K562 (cell line): ENCODE measurements around the gene ZKSCAN3. TPM values are rescaled to one million over a fixed set of nuclear protein-coding genes. Genes with fewer than 3 reads are reported as not detected.

Source experiments
- ELF1 ChIP-seq: fragments of 200-800 bp; sonication (Bioruptor generic); IDR thresholded peaks from 2 replicates; pipeline ENCODE4 v1.6.1; 2016; ENCODE audit warnings: missing genetic modification characterization, missing compliant biosample characterization
- GTF2A2 ChIP-seq: IDR thresholded peaks from 2 replicates; pipeline ENCODE4 v1.6.1; 2016; ENCODE audit warnings: mild to moderate bottlenecking, missing genetic modification characterization, missing compliant biosample characterization
- HDAC3 ChIP-seq: fragments of 450-650 bp; IDR thresholded peaks from 2 replicates; pipeline ENCODE4 v1.6.1; 2018; ENCODE audit warnings: borderline replicate concordance, mild to moderate bottlenecking, moderate library complexity; ENCODE audit not compliant: partially characterized antibody
- SRSF3 ChIP-seq: fragments of 200-400 bp; formaldehyde crosslinking; IDR thresholded peaks from 2 replicates; pipeline ENCODE4 v1.6.1; 2016; ENCODE audit warnings: mild to moderate bottlenecking, low read length, moderate library complexity; ENCODE audit not compliant: insufficient read depth
- polyA plus RNA-seq, 8 experiments: library from polyadenylated mRNA; depleted of rRNA in 4 of 8; stranded (reverse) in 5 of 8; unstranded in 3 of 8; fragments of >200 nt; fragmentation: Nextera tagmentation in 2 of 8; fragmentation: Illumina TruSeq in 1 of 8; extraction: Ambion mirVana in 2 of 8; extraction: Trizol in 1 of 8; gene quantifications; 2 replicates each; pipeline versions ENCODE4 v1.2.1 to v1.2.3, GENCODE V29; 2011 to 2014; ENCODE audit warnings: inconsistent platforms in 1 of 8, missing spikeins in 1 of 8
- total RNA-seq, 7 experiments: library from RNA; depleted of rRNA in 6 of 7; stranded (reverse); fragments of >200 nt in 6 of 7; fragmentation: Illumina TruSeq in 2 of 7; extraction: Trizol in 2 of 7; gene quantifications; 2 replicates each; pipeline versions ENCODE4 v1.2.1 to v1.2.3, GENCODE V29; 2011 to 2021; ENCODE audit warnings: low replicate concordance in 1 of 7
- TF ChIP-seq, protein P1 (sequence below): IDR thresholded peaks from 2 replicates; pipeline ENCODE4 v1.6.1; 2011; ENCODE audit not compliant: insufficient read length; ENCODE audit errors: extremely low read depth
- TF ChIP-seq, protein P2 (sequence below): fragments of 200-600 bp; sonication (generic); IDR thresholded peaks from one replicate; pipeline ENCODE4 v1.6.1; 2012; ENCODE audit warnings: mild to moderate bottlenecking, low read depth, low read length, inconsistent platforms
- TF ChIP-seq, protein P3 (sequence below): sonication (generic); formaldehyde crosslinking; IDR thresholded peaks from 2 replicates; pipeline ENCODE4 v1.5.0; 2020; ENCODE audit warnings: missing genetic modification reagents
- TF ChIP-seq, protein P4 (sequence below), 2 experiments: IDR thresholded peaks; 2 replicates each; pipeline ENCODE4 v1.6.1; 2012; ENCODE audit warnings: improper control_type of control experiment in 2 of 2, low read depth in 2 of 2, low read length in 2 of 2, borderline replicate concordance in 1 of 2
- TF ChIP-seq, protein P5 (sequence below): fragments of 250-450 bp; sonication (Bioruptor Pico); IDR thresholded peaks from 2 replicates; pipeline ENCODE4 v1.8.0; 2022; ENCODE audit warnings: moderate library complexity, mild to moderate bottlenecking, inconsistent platforms

Gene ZKSCAN3
- total and polyA plus RNA-seq, 9 of the 15 experiments (the other 6 are each of a cell fraction or from before 2014, with no cell fraction given): 3.0 to 12.4 (median 10.2) TPM

DNA sequence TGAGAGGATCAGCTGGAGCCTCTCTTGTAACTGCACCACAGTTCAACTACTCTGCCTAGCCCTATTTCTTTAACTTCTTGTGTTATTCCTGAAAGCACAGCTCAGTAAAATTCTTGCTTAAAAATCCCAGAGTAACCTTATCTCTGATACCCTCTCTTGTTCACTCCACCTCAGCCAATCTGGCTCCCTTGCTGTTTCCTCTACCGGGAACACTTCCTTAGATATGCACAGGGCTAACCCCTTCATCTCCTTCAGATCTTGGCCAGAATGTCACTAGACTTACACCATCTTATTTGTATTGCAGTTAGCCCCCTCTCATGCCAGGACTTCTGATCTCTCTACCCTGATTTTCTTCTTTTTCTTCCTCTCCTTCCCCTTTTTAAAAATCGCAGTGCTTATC is 2.6 kb upstream of the ZKSCAN3 start (continued):
- TF ChIP-seq, protein P1, sequence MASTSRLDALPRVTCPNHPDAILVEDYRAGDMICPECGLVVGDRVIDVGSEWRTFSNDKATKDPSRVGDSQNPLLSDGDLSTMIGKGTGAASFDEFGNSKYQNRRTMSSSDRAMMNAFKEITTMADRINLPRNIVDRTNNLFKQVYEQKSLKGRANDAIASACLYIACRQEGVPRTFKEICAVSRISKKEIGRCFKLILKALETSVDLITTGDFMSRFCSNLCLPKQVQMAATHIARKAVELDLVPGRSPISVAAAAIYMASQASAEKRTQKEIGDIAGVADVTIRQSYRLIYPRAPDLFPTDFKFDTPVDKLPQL: no peak
- TF ChIP-seq, protein P2, sequence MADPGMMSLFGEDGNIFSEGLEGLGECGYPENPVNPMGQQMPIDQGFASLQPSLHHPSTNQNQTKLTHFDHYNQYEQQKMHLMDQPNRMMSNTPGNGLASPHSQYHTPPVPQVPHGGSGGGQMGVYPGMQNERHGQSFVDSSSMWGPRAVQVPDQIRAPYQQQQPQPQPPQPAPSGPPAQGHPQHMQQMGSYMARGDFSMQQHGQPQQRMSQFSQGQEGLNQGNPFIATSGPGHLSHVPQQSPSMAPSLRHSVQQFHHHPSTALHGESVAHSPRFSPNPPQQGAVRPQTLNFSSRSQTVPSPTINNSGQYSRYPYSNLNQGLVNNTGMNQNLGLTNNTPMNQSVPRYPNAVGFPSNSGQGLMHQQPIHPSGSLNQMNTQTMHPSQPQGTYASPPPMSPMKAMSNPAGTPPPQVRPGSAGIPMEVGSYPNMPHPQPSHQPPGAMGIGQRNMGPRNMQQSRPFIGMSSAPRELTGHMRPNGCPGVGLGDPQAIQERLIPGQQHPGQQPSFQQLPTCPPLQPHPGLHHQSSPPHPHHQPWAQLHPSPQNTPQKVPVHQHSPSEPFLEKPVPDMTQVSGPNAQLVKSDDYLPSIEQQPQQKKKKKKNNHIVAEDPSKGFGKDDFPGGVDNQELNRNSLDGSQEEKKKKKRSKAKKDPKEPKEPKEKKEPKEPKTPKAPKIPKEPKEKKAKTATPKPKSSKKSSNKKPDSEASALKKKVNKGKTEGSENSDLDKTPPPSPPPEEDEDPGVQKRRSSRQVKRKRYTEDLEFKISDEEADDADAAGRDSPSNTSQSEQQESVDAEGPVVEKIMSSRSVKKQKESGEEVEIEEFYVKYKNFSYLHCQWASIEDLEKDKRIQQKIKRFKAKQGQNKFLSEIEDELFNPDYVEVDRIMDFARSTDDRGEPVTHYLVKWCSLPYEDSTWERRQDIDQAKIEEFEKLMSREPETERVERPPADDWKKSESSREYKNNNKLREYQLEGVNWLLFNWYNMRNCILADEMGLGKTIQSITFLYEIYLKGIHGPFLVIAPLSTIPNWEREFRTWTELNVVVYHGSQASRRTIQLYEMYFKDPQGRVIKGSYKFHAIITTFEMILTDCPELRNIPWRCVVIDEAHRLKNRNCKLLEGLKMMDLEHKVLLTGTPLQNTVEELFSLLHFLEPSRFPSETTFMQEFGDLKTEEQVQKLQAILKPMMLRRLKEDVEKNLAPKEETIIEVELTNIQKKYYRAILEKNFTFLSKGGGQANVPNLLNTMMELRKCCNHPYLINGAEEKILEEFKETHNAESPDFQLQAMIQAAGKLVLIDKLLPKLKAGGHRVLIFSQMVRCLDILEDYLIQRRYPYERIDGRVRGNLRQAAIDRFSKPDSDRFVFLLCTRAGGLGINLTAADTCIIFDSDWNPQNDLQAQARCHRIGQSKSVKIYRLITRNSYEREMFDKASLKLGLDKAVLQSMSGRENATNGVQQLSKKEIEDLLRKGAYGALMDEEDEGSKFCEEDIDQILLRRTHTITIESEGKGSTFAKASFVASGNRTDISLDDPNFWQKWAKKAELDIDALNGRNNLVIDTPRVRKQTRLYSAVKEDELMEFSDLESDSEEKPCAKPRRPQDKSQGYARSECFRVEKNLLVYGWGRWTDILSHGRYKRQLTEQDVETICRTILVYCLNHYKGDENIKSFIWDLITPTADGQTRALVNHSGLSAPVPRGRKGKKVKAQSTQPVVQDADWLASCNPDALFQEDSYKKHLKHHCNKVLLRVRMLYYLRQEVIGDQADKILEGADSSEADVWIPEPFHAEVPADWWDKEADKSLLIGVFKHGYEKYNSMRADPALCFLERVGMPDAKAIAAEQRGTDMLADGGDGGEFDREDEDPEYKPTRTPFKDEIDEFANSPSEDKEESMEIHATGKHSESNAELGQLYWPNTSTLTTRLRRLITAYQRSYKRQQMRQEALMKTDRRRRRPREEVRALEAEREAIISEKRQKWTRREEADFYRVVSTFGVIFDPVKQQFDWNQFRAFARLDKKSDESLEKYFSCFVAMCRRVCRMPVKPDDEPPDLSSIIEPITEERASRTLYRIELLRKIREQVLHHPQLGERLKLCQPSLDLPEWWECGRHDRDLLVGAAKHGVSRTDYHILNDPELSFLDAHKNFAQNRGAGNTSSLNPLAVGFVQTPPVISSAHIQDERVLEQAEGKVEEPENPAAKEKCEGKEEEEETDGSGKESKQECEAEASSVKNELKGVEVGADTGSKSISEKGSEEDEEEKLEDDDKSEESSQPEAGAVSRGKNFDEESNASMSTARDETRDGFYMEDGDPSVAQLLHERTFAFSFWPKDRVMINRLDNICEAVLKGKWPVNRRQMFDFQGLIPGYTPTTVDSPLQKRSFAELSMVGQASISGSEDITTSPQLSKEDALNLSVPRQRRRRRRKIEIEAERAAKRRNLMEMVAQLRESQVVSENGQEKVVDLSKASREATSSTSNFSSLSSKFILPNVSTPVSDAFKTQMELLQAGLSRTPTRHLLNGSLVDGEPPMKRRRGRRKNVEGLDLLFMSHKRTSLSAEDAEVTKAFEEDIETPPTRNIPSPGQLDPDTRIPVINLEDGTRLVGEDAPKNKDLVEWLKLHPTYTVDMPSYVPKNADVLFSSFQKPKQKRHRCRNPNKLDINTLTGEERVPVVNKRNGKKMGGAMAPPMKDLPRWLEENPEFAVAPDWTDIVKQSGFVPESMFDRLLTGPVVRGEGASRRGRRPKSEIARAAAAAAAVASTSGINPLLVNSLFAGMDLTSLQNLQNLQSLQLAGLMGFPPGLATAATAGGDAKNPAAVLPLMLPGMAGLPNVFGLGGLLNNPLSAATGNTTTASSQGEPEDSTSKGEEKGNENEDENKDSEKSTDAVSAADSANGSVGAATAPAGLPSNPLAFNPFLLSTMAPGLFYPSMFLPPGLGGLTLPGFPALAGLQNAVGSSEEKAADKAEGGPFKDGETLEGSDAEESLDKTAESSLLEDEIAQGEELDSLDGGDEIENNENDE: no peak
- TF ChIP-seq SRSF3 (no peak), ELF1 (tag) (no peak), GTF2A2 (tag) (no peak), HDAC3 (no peak)
- TF ChIP-seq, protein P3, sequence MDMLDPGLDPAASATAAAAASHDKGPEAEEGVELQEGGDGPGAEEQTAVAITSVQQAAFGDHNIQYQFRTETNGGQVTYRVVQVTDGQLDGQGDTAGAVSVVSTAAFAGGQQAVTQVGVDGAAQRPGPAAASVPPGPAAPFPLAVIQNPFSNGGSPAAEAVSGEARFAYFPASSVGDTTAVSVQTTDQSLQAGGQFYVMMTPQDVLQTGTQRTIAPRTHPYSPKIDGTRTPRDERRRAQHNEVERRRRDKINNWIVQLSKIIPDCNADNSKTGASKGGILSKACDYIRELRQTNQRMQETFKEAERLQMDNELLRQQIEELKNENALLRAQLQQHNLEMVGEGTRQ (CRISPR knock-in tag): no peak
- TF ChIP-seq, protein P4, sequence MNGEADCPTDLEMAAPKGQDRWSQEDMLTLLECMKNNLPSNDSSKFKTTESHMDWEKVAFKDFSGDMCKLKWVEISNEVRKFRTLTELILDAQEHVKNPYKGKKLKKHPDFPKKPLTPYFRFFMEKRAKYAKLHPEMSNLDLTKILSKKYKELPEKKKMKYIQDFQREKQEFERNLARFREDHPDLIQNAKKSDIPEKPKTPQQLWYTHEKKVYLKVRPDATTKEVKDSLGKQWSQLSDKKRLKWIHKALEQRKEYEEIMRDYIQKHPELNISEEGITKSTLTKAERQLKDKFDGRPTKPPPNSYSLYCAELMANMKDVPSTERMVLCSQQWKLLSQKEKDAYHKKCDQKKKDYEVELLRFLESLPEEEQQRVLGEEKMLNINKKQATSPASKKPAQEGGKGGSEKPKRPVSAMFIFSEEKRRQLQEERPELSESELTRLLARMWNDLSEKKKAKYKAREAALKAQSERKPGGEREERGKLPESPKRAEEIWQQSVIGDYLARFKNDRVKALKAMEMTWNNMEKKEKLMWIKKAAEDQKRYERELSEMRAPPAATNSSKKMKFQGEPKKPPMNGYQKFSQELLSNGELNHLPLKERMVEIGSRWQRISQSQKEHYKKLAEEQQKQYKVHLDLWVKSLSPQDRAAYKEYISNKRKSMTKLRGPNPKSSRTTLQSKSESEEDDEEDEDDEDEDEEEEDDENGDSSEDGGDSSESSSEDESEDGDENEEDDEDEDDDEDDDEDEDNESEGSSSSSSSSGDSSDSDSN (IDR thresholded peaks at IDR 0.05; ENCODE audit: borderline replicate concordance in 1 of 2, low read depth in 2 of 2, low read length in 2 of 2): no peak
- TF ChIP-seq, protein P5, sequence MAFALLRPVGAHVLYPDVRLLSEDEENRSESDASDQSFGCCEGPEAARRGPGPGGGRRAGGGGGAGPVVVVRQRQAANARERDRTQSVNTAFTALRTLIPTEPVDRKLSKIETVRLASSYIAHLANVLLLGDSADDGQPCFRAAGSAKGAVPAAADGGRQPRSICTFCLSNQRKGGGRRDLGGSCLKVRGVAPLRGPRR (CRISPR knock-in tag): no peak
